ENCODE data around the gene TMEM53. TPM values are rescaled to one million over a fixed set of nuclear protein-coding genes. Genes with fewer than 3 reads are reported as not detected.

Gene TMEM53
- total RNA-seq, 1 experiment from 2014 or later: 9.3 TPM

DNA sequence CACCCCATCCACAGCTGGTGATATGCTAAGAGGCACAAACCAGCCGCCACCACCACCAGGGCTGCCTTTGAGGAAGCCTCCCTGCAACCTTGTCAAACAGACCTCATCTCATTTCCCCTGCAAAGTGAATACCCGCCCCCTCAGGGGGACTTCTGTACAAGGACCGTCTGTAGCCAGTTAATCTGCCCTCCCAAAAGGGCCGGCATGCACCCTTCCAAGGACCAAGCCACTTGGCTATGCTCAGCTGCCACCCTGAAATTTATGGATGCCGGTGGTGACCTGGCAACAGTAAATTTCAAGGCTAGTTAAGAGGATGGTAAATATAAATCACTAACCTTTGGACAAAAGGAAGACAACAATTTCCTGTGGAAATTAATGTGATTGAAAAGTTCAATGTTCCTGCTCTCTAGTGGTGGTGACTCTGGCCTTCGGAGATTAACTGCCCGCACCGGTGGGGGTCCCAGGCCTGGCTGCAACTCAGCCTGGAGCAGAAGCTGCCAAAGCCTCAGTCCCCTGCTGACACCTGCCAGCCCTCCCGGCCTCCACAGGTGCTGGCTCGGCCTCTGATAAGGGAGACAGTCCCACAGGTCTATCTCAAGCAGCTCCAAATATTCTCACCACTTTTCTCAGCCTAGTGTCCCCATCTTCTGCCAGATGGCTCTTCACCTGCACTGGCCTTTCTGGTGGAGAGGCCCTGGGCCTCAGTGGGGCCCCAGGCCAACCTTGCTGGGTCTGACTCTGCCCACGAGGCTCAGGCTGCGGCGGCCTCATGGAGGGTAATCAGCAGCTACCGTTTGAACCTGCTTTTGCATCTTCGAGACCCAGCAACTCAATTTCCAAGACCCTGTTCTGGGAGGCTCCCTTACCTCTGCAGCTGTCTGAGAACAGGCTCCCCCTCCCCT is 12.2 kb downstream of the TMEM53 start:
- intact Hi-C loops (cut with micrococcal nuclease): no loop called here
- no peak overlapping the region for H3K9ac ChIP-seq (ENCODE audit: low read length)
- H3K9me2 ChIP-seq (replicated peaks; ENCODE audit: low read length): no peaks in the 10 kb centered on the region
- TF ChIP-seq EZH2 (IDR thresholded peaks at IDR 0.05; ENCODE audit: low read length, unreplicated experiment): no peak
- no peak for TF ChIP-seq EZH2phosphoT487 (IDR thresholded peaks at IDR 0.05; ENCODE audit: borderline replicate concordance, low read length)
- TF ChIP-seq, protein P1, sequence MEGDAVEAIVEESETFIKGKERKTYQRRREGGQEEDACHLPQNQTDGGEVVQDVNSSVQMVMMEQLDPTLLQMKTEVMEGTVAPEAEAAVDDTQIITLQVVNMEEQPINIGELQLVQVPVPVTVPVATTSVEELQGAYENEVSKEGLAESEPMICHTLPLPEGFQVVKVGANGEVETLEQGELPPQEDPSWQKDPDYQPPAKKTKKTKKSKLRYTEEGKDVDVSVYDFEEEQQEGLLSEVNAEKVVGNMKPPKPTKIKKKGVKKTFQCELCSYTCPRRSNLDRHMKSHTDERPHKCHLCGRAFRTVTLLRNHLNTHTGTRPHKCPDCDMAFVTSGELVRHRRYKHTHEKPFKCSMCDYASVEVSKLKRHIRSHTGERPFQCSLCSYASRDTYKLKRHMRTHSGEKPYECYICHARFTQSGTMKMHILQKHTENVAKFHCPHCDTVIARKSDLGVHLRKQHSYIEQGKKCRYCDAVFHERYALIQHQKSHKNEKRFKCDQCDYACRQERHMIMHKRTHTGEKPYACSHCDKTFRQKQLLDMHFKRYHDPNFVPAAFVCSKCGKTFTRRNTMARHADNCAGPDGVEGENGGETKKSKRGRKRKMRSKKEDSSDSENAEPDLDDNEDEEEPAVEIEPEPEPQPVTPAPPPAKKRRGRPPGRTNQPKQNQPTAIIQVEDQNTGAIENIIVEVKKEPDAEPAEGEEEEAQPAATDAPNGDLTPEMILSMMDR (conservative IDR thresholded peaks at IDR 0.05; ENCODE audit: low read depth, low read length): no peak
- no TSS peak for BruUV-seq (replicated peaks)
- H3K4me1 ChIP-seq (ENCODE audit: insufficient read depth, low read length): no peaks in the 10 kb centered on the region
- H3K9me3 ChIP-seq (ENCODE audit: low read length): no peaks in the 10 kb centered on the region
- ATAC-seq: no peak
- no peak overlapping the region for H3K27ac ChIP-seq (ENCODE audit: low read length)
- H3K79me2 ChIP-seq (ENCODE audit: low read length): no peaks in the 10 kb centered on the region
- no peaks in the 10 kb centered on the region for H3F3A ChIP-seq (ENCODE audit: low read length, unreplicated experiment)
- H3K27me3 ChIP-seq (ENCODE audit: low read length): no peaks in the 10 kb centered on the region
- no peaks in the 10 kb centered on the region for H4K20me1 ChIP-seq (ENCODE audit: low read length)
- no peak for DNase-seq
- CTCF ChIA-PET: interaction anchor here (0.8 kb wide), 1 partner anchor 10 kb away, joined by 3 read pairs; no protein-coding TSS in a partner anchor
- H3K4me3 ChIP-seq (ENCODE audit: low read length): no peak overlapping the region
- POLR2A ChIA-PET (ENCODE audit: unreplicated experiment): no interaction called here
- H3K4me2 ChIP-seq (ENCODE audit: low read length): no peak overlapping the region
- no peaks in the 10 kb centered on the region for H3K36me3 ChIP-seq (ENCODE audit: low read depth, low read length)
- H2AFZ ChIP-seq (ENCODE audit: low read length): no peak overlapping the region

GRCh38 chr1:44660176-44660575 is 14.1 kb downstream of the TMEM53 start:
- Histone ChIP-seq H3K4me1 (ENCODE audit: insufficient read depth, low read length) (no peaks in the 10 kb centered on the region), H3F3A (ENCODE audit: low read length, unreplicated experiment) (no peaks in the 10 kb centered on the region), H4K20me1 (ENCODE audit: low read length) (no peaks in the 10 kb centered on the region), H3K4me3 (ENCODE audit: low read length) (no peak overlapping the region), H3K9ac (ENCODE audit: low read length) (no peak overlapping the region), H3K27me3 (ENCODE audit: low read length) (no peaks in the 10 kb centered on the region), H3K27ac (ENCODE audit: low read length) (no peak overlapping the region), H3K9me2 (replicated peaks; ENCODE audit: low read length) (no peaks in the 10 kb centered on the region), H3K36me3 (ENCODE audit: low read depth, low read length) (no peaks in the 10 kb centered on the region), H3K79me2 (ENCODE audit: low read length) (no peaks in the 10 kb centered on the region), H3K9me3 (ENCODE audit: low read length) (no peaks in the 10 kb centered on the region), H2AFZ (ENCODE audit: low read length) (no peak overlapping the region), H3K4me2 (ENCODE audit: low read length) (no peak overlapping the region)
- ATAC-seq (no peak), DNase-seq (no peak)
- intact Hi-C loops (cut with micrococcal nuclease): no loop called here
- ChIA-PET CTCF (no interaction called here), POLR2A (ENCODE audit: unreplicated experiment) (no interaction called here)
- no TSS peak for BruUV-seq (replicated peaks)
- no peak for TF ChIP-seq EZH2 (IDR thresholded peaks at IDR 0.05; ENCODE audit: low read length, unreplicated experiment)
- TF ChIP-seq, protein P1 (conservative IDR thresholded peaks at IDR 0.05; ENCODE audit: low read depth, low read length): no peak
- no peak for TF ChIP-seq EZH2phosphoT487 (IDR thresholded peaks at IDR 0.05; ENCODE audit: borderline replicate concordance, low read length)

DNA sequence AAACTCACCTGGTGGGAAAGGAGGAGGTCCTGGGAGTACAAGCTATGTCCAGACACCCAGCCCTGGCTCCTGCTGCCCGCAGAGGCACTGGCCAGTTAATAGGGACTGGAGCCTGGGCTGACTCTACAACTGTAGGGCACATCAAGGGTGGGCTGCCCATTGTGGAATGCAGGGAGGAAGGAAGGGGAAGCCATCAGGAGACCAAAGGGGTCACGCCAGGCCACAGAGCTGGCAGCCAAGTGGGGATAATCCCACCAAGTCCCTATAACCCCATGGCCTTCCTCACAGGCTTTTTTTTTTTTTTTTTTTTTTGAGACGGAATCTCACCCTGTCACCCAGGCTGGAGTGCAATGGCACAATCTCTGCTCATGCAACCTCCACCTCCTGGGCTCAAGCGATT is 14.7 kb downstream of the TMEM53 start:
- Histone ChIP-seq H3K27me3 (ENCODE audit: low read length) (no peaks in the 10 kb centered on the region), H3K4me3 (ENCODE audit: low read length) (no peak overlapping the region), H3K27ac (ENCODE audit: low read length) (no peak overlapping the region), H3K36me3 (ENCODE audit: low read depth, low read length) (no peaks in the 10 kb centered on the region), H3K79me2 (ENCODE audit: low read length) (no peaks in the 10 kb centered on the region), H4K20me1 (ENCODE audit: low read length) (no peaks in the 10 kb centered on the region), H2AFZ (ENCODE audit: low read length) (no peak overlapping the region), H3K9me2 (replicated peaks; ENCODE audit: low read length) (no peaks in the 10 kb centered on the region), H3K9me3 (ENCODE audit: low read length) (no peaks in the 10 kb centered on the region), H3K4me2 (ENCODE audit: low read length) (no peak overlapping the region), H3K4me1 (ENCODE audit: insufficient read depth, low read length) (no peaks in the 10 kb centered on the region), H3K9ac (ENCODE audit: low read length) (no peak overlapping the region), H3F3A (ENCODE audit: low read length, unreplicated experiment) (no peaks in the 10 kb centered on the region)
- ChIA-PET POLR2A (ENCODE audit: unreplicated experiment) (no interaction called here), CTCF (no interaction called here)
- no TSS peak for BruUV-seq (replicated peaks)
- no peak for DNase-seq
- TF ChIP-seq EZH2phosphoT487 (IDR thresholded peaks at IDR 0.05; ENCODE audit: borderline replicate concordance, low read length): no peak
- TF ChIP-seq, protein P1 (conservative IDR thresholded peaks at IDR 0.05; ENCODE audit: low read depth, low read length): no peak
- TF ChIP-seq EZH2 (IDR thresholded peaks at IDR 0.05; ENCODE audit: low read length, unreplicated experiment): no peak
- ATAC-seq: no peak
- intact Hi-C loops (cut with micrococcal nuclease): no loop called here
